ENCODE measurements around the gene TMED8.
A peak's percentile ranks its signal among the peaks of the same experiment; 100 is the strongest.

TMED8 gene

DNA sequence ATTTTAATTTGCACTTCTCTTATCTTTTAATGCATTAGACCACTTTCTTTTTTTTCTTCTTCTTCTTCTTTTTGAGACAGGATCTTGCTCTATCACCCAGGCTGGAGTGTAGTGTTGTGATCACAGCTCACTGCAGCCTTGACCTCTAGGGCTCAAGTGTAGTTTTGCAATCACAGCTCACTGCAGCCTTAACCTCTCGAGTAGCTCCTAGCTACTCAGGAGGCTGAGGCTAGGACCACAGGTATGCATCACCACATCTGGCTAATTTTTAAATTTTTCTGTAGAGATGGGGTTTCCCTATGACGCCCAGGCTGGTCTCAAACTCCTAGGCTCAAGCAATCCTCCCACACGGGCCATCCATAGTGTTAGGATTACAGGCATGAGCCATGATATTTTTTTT lies 12.7 kb downstream of the TMED8 start:
- H3K4me3 ChIP-seq (ENCODE audit: low read length), result no peak overlapping the region
- TF ChIP-seq CTCF (conservative IDR thresholded peaks at IDR 0.05; ENCODE audit: low read length), result no peak
- DNase-seq (ENCODE audit: low read depth), result no peak

GRCh38 chr14:77359626-77360025 lies 17.3 kb downstream of the TMED8 start:
- no peak overlapping the region for H3K4me3 ChIP-seq (ENCODE audit: low read length)
- peak; percentile 5 for DNase-seq (ENCODE audit: low read depth)

GRCh38 chr14:77356899-77357298 lies 20.0 kb downstream of the TMED8 start:
- DNase-seq (ENCODE audit: low read depth), result no peak

More at GRCh38 chr14:77359626-77360025, 17.3 kb downstream of the TMED8 start:
- no peak for TF ChIP-seq CTCF (conservative IDR thresholded peaks at IDR 0.05; ENCODE audit: low read length)

DNA sequence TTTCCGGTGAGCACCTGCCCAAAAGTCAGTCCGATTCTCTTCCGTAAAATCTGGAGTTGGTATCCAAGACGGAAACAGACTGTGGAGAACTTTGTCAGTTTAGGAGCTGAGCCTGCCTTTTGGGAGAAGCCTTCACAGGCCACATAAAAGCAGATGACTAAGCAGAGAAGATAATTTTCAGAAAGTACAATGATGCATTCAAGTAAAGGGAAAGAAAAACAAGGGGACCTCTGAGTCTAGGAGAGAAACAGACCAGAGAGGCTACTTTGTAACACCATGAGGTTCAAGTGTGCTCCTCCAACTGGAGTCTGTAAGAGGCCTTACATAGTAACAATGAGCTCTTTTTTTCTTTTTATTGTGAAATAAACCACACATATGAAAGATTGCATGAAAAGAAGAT lies 21.1 kb downstream of the TMED8 start:
- no peak overlapping the region for H3K4me3 ChIP-seq (ENCODE audit: low read length)
- TF ChIP-seq CTCF (conservative IDR thresholded peaks at IDR 0.05; ENCODE audit: low read length), result no peak
- no peak for DNase-seq (ENCODE audit: low read depth)

More at GRCh38 chr14:77356899-77357298, 20.0 kb downstream of the TMED8 start:
- no peak for TF ChIP-seq CTCF (conservative IDR thresholded peaks at IDR 0.05; ENCODE audit: low read length)
- H3K4me3 ChIP-seq (ENCODE audit: low read length), result no peak overlapping the region

- H3K4me3 ChIP-seq (ENCODE audit: low read length), result no peak overlapping the region
- no peak for TF ChIP-seq CTCF (conservative IDR thresholded peaks at IDR 0.05; ENCODE audit: low read length)
- no peak for DNase-seq (ENCODE audit: low read depth)
Measured at GRCh38 chr14:77353469-77354141, 23.3 kb downstream of the TMED8 start.

GRCh38 chr14:77347751-77348150 lies 29.1 kb downstream of the TMED8 start:
- no peak for TF ChIP-seq CTCF (conservative IDR thresholded peaks at IDR 0.05; ENCODE audit: low read length)
- H3K4me3 ChIP-seq (ENCODE audit: low read length), result no peak overlapping the region
- DNase-seq (ENCODE audit: low read depth), result no peak

GRCh38 chr14:77346495-77346894 lies 30.4 kb downstream of the TMED8 start:
- no peak overlapping the region for H3K4me3 ChIP-seq (ENCODE audit: low read length)
- no peak for TF ChIP-seq CTCF (conservative IDR thresholded peaks at IDR 0.05; ENCODE audit: low read length)
- no peak for DNase-seq (ENCODE audit: low read depth)

Measured in AG10803 (cell line).